MCF 10A (cell line): ENCODE measurements around the gene WNT8B. TPM values are rescaled to one million over a fixed set of nuclear protein-coding genes. Genes with fewer than 3 reads are reported as not detected.

Experiments used
- BruUV-seq: library from RNA; stranded (reverse); fragments of 400-500 nt; replicated peaks from 2 replicates; lab custom pipeline; 2021; lab: Mats Ljungman, UMichigan
- CTCF ChIA-PET: fragments of 300-600 bp; sonication (Branson Sonifier 250); formaldehyde crosslinking; extraction: SDS; loops from one replicate; lab custom pipeline; 2021; ENCODE audit warnings: antibody characterized with exemption, inconsistent platforms; lab: Yijun Ruan, JAX
- POLR2A ChIA-PET: fragments of 300-600, 350-650 bp; sonication (Branson Sonifier 250); formaldehyde crosslinking; extraction: SDS; loops from one replicate; lab custom pipeline; 2020; ENCODE audit warnings: antibody characterized with exemption, inconsistent platforms; lab: Yijun Ruan, JAX
- DNase-seq: peaks from one replicate; pipeline ENCODE4 v3.0.0-alpha.2; 2018; ENCODE audit not compliant: unreplicated experiment
- H3K27ac Mint-ChIP-seq: one replicate; pipeline ENCODE4 v1.8.0; 2022; ENCODE audit warnings: mild to moderate bottlenecking, low read depth, mixed read lengths; ENCODE audit not compliant: unreplicated experiment
- H3K27me3 Mint-ChIP-seq: one replicate; pipeline ENCODE4 v1.8.0; 2022; ENCODE audit warnings: mixed read lengths; ENCODE audit not compliant: insufficient read depth, unreplicated experiment
- H3K36me3 Mint-ChIP-seq: one replicate; pipeline ENCODE4 v1.8.0; 2022; ENCODE audit warnings: mild to moderate bottlenecking, moderate library complexity, mixed read lengths; ENCODE audit not compliant: insufficient read depth, unreplicated experiment
- H3K4me1 Mint-ChIP-seq: one replicate; pipeline ENCODE4 v1.8.0; 2022; ENCODE audit warnings: mixed read lengths; ENCODE audit not compliant: insufficient read depth, unreplicated experiment
- H3K4me3 Mint-ChIP-seq: one replicate; pipeline ENCODE4 v1.8.0; 2022; ENCODE audit warnings: mild to moderate bottlenecking, moderate library complexity, mixed read lengths; ENCODE audit not compliant: unreplicated experiment
- H3K9me3 Mint-ChIP-seq: one replicate; pipeline ENCODE4 v1.8.0; 2022; ENCODE audit warnings: mixed read lengths; ENCODE audit not compliant: unreplicated experiment
- CTCF ChIP-seq: fragments of 200-600 bp; IDR thresholded peaks from one replicate; pipeline ENCODE4 v1.8.0; 2022; ENCODE audit warnings: antibody characterized with exemption, mild to moderate bottlenecking; ENCODE audit not compliant: unreplicated experiment
- intact Hi-C: fragments of 100-400 bp; cut with micrococcal nuclease; formaldehyde crosslinking; loops from 2 replicates; pipeline ENCODE4 v1.14.1; 2022
- total RNA-seq: library from RNA; stranded (reverse); gene quantifications from 2 replicates; pipeline ENCODE4 v1.2.3, GENCODE V29; 2022

Gene WNT8B
- total RNA-seq, 1 experiment from 2014 or later: not detected

GRCh38 chr10:100433253-100434240 is 29.3 kb upstream of the WNT8B start:
- DNase-seq: peak; percentile 93
- H3K27ac Mint-ChIP-seq: no peak overlapping the region
- H3K4me3 Mint-ChIP-seq: no peak overlapping the region
- intact Hi-C loops: loop anchor here (1.0 kb wide), 7 partner anchors 59 to 445 kb away; no protein-coding TSS in a partner anchor
- H3K36me3 Mint-ChIP-seq: no peaks in the 10 kb centered on the region
- peak; percentile 96 for TF ChIP-seq CTCF
- H3K4me1 Mint-ChIP-seq: peaks cover 6% of the 10 kb centered on the region
- H3K9me3 Mint-ChIP-seq: no peaks in the 10 kb centered on the region
- ChIA-PET CTCF (interaction anchor here (0.6 to 6.8 kb wide), 62 partner anchors 10 to 448 kb away, joined by 3 to 372 read pairs (median 4); partner anchors contain the start of genes PKD2L1 and SCD), POLR2A (interaction anchor here (0.7 to 5.1 kb wide), 7 partner anchors 56 to 95 kb away, joined by 3 to 33 read pairs (median 6); partner anchors contain the start of gene SCD)
- no TSS peak for BruUV-seq
- no peaks in the 10 kb centered on the region for H3K27me3 Mint-ChIP-seq

- TF ChIP-seq CTCF: no peak
- intact Hi-C loops: no loop called here
- CTCF ChIA-PET: interaction anchor here (0.6 kb wide), 3 partner anchors 34 to 443 kb away, joined by 3 to 4 read pairs (median 3); no protein-coding TSS in a partner anchor
- Mint-ChIP-seq H3K27me3 (no peaks in the 10 kb centered on the region), H3K9me3 (no peaks in the 10 kb centered on the region), H3K4me1 (peaks cover 6% of the 10 kb centered on the region), H3K4me3 (no peak overlapping the region), H3K36me3 (no peaks in the 10 kb centered on the region), H3K27ac (no peak overlapping the region)
- POLR2A ChIA-PET: interaction anchor here (0.6 kb wide), 1 partner anchor 72 kb away, joined by 3 read pairs; no protein-coding TSS in a partner anchor
- no TSS peak for BruUV-seq
- DNase-seq: no peak
Measured at GRCh38 chr10:100436255-100436654, 26.6 kb upstream of the WNT8B start.

DNA sequence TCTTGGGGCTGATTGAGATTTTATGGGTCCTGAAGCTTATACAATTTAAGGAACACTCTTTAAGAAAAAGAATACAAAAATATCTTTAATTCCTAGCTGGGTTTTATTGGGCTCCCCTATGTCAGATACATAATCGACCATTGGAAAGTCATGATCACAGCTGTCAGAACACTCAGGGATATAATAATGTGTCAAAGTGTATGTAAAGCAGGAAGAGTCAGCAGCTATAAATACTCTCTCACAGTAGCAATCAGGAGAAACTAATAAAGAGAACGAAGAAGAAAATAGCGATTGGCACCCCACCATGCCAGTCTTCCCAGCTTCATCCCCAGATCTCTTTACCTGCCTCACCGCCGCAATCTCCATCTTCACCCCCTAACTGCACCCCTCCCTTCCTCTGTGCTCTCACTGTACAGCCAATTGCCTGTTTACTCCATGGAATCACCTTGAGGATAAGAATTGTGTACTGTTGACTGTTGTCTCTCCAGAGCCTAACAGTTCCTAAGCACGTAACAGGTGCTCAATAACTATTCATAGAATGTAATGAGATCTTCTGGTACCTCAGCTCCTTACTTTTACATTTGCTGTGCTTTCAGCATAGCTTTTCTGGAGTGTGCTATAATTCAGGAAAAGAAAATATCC is 24.0 kb upstream of the WNT8B start:
- intact Hi-C loops: no loop called here
- peaks cover 4% of the 10 kb centered on the region for H3K4me1 Mint-ChIP-seq
- H3K9me3 Mint-ChIP-seq: no peaks in the 10 kb centered on the region
- ChIA-PET CTCF (interaction anchor here (0.6 to 2.8 kb wide), 11 partner anchors 8 to 440 kb away, joined by 3 to 18 read pairs (median 5); no protein-coding TSS in a partner anchor), POLR2A (interaction anchor here (0.7 to 1.8 kb wide), 3 partner anchors 50 to 93 kb away, joined by 3 to 4 read pairs (median 4); no protein-coding TSS in a partner anchor)
- no peak for TF ChIP-seq CTCF
- no peaks in the 10 kb centered on the region for H3K27me3 Mint-ChIP-seq
- DNase-seq: no peak
- no peak overlapping the region for H3K27ac Mint-ChIP-seq
- no peaks in the 10 kb centered on the region for H3K36me3 Mint-ChIP-seq
- H3K4me3 Mint-ChIP-seq: no peak overlapping the region
- BruUV-seq: no TSS peak
